ENCODE measurements around the gene DAPK3.
A peak's percentile ranks its signal among the peaks of the same experiment; 100 is the strongest.

DAPK3 gene

GRCh38 chr19:3984908-3985642, 14.2 kb upstream of the DAPK3 start, which contains the start of gene EEF2:
EEF2 (minus strand) TSS chr19:3985463; CDS start chr19:3985380, 83 bp downstream.
- TF ChIP-seq POLR2A (IDR thresholded peaks at IDR 0.05; ENCODE audit: low read depth, low read length) = peak; percentile 99
- peak; percentile 77 for DNase-seq (ENCODE audit: insufficient read length, low spot score)
- no peak for FAIRE-seq

- no peak for TF ChIP-seq POLR2A (IDR thresholded peaks at IDR 0.05; ENCODE audit: low read depth, low read length)
- DNase-seq (ENCODE audit: insufficient read length, low spot score) (no peak), FAIRE-seq (no peak)
Observed at GRCh38 chr19:3984584-3984907, 13.6 kb upstream of the DAPK3 start.

- no peak for FAIRE-seq
- TF ChIP-seq POLR2A (IDR thresholded peaks at IDR 0.05; ENCODE audit: low read depth, low read length) = 0 out of 2 replicates have a peak, but pooled peaks have one; percentile 17
- no peak for DNase-seq (ENCODE audit: insufficient read length, low spot score)
Observed at GRCh38 chr19:3983936-3984583, 13.2 kb upstream of the DAPK3 start.

- no peak for TF ChIP-seq POLR2A (IDR thresholded peaks at IDR 0.05; ENCODE audit: low read depth, low read length)
- no peak for FAIRE-seq
- no peak for DNase-seq (ENCODE audit: insufficient read length, low spot score)
Observed at GRCh38 chr19:3983542-3983914, 12.6 kb upstream of the DAPK3 start.

GRCh38 chr19:3982701-3983541, 12.0 kb upstream of the DAPK3 start:
- FAIRE-seq = no peak
- no peak for DNase-seq (ENCODE audit: insufficient read length, low spot score)
- TF ChIP-seq POLR2A (IDR thresholded peaks at IDR 0.05; ENCODE audit: low read depth, low read length) = no peak

GRCh38 chr19:3981736-3982681, 11.1 kb upstream of the DAPK3 start:
- FAIRE-seq (no peak), DNase-seq (ENCODE audit: insufficient read length, low spot score) (no peak)
- TF ChIP-seq POLR2A (IDR thresholded peaks at IDR 0.05; ENCODE audit: low read depth, low read length) = no peak

- FAIRE-seq (no peak), DNase-seq (ENCODE audit: insufficient read length, low spot score) (no peak)
- no peak for TF ChIP-seq POLR2A (IDR thresholded peaks at IDR 0.05; ENCODE audit: low read depth, low read length)
Observed at GRCh38 chr19:3981373-3981735, 10.5 kb upstream of the DAPK3 start.

- FAIRE-seq = no peak
- no peak for TF ChIP-seq POLR2A (IDR thresholded peaks at IDR 0.05; ENCODE audit: low read depth, low read length)
- DNase-seq (ENCODE audit: insufficient read length, low spot score) = no peak
Observed at GRCh38 chr19:3980353-3981251, 9.7 kb upstream of the DAPK3 start.

GRCh38 chr19:3979674-3980352, 8.9 kb upstream of the DAPK3 start:
- FAIRE-seq = no peak
- DNase-seq (ENCODE audit: insufficient read length, low spot score) = no peak
- no peak for TF ChIP-seq POLR2A (IDR thresholded peaks at IDR 0.05; ENCODE audit: low read depth, low read length)

- TF ChIP-seq POLR2A (IDR thresholded peaks at IDR 0.05; ENCODE audit: low read depth, low read length) = no peak
- DNase-seq (ENCODE audit: insufficient read length, low spot score) (no peak), FAIRE-seq (no peak)
Observed at GRCh38 chr19:3979289-3979673, 8.4 kb upstream of the DAPK3 start.

GRCh38 chr19:3978145-3978544, 7.2 kb upstream of the DAPK3 start:
- FAIRE-seq (no peak), DNase-seq (ENCODE audit: insufficient read length, low spot score) (no peak)

More at GRCh38 chr19:3978145-3978544, 7.2 kb upstream of the DAPK3 start:
- no peak for TF ChIP-seq POLR2A (IDR thresholded peaks at IDR 0.05; ENCODE audit: low read depth, low read length)

All from H54 (cell line).